GM21447 (cell line): ENCODE measurements around the gene MT1A.
"Not testable (repeated sequence)": the region's sequence is repeated elsewhere in the genome, so short reads cannot be mapped to it uniquely, and the experiment has no call there.

Experiments used
- ATAC-seq: cut with Tn5 transposase; IDR thresholded peaks from one replicate; pipeline ENCODE4 v1.9.1; 2021; ENCODE audit not compliant: unreplicated experiment

Gene MT1A

DNA sequence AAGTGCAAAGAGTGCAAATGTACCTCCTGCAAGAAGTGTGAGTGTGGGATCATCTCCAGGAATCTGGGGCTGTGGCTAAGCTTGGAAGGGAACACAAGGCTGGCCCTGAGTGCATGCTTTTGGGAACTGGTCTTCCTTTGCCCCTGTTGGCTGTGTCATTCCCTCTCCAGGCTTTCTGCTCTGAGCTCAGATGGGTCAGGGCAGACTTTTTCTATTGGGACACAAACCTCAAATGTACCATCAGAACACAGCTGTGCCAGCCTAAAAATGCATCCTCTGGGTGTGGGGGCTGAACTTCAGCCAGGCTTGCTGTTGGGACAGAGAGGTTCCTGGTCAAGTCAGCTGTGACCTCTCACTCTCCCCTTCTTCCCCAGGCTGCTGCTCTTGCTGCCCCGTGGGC, 14.1 kb downstream of the MT1A start:
- ATAC-seq, result no peak

DNA sequence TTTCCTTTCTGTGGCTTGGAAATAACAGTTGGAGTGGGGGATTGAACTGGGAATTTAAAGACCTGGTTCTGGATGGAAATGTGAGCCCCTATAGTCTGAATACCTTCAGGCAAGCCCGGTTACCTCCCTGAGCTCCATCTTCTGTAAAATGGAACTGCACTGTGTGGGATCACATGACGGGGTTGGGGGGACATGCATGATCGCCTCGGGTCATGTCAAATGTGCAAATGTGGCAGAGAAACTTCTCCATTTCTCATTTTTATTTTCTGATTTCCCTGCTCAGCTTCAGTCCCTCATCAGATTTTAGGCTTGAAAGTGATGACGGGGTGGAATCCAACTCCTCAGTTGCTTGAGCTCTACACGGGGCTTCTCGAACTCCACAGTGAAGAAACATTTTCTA, 14.8 kb downstream of the MT1A start:
- ATAC-seq, result no peak

DNA sequence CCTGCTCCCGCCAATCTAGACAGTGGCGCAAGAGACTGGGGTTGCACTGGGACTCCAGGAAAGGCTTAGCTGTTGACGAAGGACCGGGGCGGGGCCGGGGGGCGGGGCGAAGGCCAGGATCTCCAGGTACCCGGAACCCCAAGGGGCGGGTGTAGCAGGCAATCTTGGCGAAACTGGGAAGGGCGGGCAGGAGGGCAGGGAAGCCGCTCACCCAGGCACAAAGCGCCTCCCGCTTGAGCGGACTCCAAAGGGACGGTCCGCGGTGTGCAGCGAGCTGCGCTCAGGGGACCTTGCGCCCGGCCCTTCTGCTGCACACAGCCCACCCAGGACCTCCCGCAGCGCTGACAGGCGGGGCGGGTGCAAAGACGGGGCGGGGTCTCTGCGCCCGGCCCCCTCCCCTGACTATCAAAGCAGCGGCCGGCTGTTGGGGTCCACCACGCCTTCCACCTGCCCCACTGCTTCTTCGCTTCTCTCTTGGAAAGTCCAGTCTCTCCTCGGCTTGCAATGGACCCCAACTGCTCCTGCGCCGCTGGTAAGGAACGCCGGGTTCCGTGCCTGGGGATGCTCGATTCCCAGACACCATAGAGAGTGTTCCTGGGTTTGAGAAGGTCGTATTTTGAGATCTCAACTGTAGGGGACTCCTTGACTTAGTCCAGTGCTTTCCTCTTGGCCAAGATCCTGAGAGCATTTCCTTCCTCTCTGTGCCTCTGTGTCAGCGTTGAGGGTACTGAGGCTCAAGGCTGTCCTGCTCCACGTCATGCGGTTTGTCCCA, 19.3 kb downstream of the MT1A start, which contains the start of gene MT1F:
MT1F (plus strand) TSS at position 405 of the 772 bp plus-strand sequence; CDS start at position 505, 100 bp downstream.
- ATAC-seq, result no peak

- ATAC-seq, result no peak
Observed at GRCh38 chr16:56658327-56658875, 19.9 kb downstream of the MT1A start.

GRCh38 chr16:56662357-56663354, 24.2 kb downstream of the MT1A start:
- ATAC-seq, result no peak

- ATAC-seq, result no peak
Observed at GRCh38 chr16:56664506-56664905, 26.0 kb downstream of the MT1A start.

GRCh38 chr16:56665286-56666261, 27.1 kb downstream of the MT1A start:
- ATAC-seq, result not testable (repeated sequence)

DNA sequence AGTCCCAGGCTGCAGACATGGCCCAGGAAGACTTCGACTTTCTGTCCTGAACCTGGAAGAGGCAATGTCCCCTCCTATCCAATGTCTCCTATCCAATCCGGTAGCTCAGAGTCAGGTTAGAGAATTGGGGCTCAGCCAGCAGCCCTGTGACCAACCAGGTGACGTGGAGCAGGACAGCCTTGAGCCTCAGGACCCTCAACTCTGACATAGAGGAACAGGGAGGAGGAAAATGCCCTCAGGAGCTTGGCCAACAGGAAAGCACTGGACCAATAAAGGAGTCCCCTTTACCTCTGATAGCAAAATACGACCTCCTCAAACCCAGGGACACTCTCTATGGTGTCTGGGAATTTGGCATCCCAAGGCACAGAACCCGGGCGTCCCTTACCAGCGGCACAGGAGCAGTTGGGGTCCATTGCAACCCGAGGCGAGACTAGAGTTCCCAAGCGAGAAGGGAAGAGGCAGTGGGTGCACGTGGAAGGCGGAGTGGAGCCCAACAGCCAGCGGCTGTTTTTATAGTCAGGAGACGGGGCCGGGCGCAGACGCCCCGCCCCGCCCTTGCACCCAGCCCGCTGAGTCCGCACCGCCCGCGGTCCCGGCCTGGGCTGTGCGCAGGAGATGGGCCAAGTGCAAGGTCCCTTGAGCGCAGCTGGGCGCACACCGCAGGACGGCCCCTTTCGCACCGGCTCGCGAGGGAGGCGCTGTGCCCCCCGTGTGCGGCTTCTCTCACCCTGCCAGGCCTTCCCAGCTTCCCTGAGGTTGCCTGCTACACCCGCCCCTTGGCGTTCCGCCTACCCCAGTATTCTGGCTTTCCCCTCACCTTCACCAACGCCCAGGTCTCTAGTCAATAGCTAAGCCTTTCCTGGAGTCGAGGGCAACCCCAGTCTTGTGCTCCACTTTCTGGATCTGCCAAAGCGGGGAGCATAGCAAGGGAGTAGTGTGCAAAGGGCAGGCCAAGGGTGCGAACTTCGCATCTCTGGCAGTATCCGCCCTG, 29.4 kb downstream of the MT1A start, which contains the start of gene MT1G:
MT1G (minus strand) TSS at position 485 of the 991 bp plus-strand sequence; CDS start at position 413, 72 bp downstream.
- ATAC-seq, result no peak

- ATAC-seq, result no peak
Observed at GRCh38 chr16:56669005-56669839, 30.8 kb downstream of the MT1A start, which contains the start of gene MT1H. MT1H (plus strand) TSS chr16:56669814; CDS start chr16:56669885, 71 bp downstream.

GRCh38 chr16:56669840-56670619, 31.6 kb downstream of the MT1A start:
- ATAC-seq, result no peak

DNA sequence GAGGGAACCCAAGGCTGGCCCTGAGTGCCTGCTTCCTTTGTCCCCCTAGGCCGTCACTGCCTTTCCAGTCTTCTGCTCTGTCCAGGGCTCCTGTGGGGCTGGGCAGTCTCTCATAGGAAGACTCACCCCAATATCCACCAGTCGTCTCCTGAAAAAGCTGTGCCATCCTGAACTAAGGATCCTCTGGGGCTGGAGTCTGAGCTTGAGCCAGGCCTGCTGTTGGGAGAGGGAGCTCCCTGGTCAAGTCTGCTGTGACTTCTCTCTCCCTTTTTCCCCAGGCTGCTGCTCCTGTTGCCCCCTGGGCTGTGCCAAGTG, 32.1 kb downstream of the MT1A start:
- ATAC-seq, result no peak

- ATAC-seq, result not testable (repeated sequence)
Observed at GRCh38 chr16:56671691-56672090, 33.2 kb downstream of the MT1A start.

GRCh38 chr16:56672171-56672570, 33.7 kb downstream of the MT1A start:
- not testable (repeated sequence) for ATAC-seq

- ATAC-seq, result no peak
Observed at GRCh38 chr16:56672761-56673536, 34.5 kb downstream of the MT1A start.

DNA sequence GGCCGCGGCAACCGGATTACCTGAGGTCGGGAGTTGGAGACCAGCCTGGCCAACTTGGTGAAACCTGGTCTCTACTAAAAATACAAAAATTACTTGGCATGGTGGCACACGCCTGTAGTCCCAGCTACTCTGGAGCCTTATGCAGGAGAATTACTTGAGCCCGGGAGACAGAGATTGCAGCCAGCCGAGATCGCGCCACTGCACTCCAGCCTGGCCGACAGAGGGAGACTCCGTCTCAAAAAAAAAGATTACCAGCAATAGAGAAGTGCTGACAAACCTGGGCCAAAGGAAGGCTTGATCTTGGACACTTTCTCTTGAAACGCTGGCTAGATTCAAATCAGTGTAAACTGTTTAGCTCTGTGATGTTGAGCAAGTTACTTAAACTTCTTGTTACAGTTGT, 35.5 kb downstream of the MT1A start:
- ATAC-seq, result no peak

- not testable (repeated sequence) for ATAC-seq
Observed at GRCh38 chr16:56674570-56674969, 36.1 kb downstream of the MT1A start.
